ENCODE data around the gene WWOX. TPM values are rescaled to one million over a fixed set of nuclear protein-coding genes. Genes with fewer than 3 reads are reported as not detected.

Gene WWOX
- total and polyA plus RNA-seq, 2 experiments from 2014 or later, result 17.0 to 39.8 TPM

- DNase-seq (ENCODE audit: low spot score), result no peak
- Histone ChIP-seq H3K9me2 (replicated peaks; ENCODE audit: insufficient read depth) (no peaks in the 10 kb centered on the region), H3K27me3 (no peaks in the 10 kb centered on the region), H3K4me2 (no peak overlapping the region), H3K9me3 (ENCODE audit: low read depth) (no peaks in the 10 kb centered on the region), H3K36me3 (replicated peaks; ENCODE audit: insufficient read depth, low read depth) (no peaks in the 10 kb centered on the region), H3K27ac (no peak overlapping the region), H3K79me2 (no peaks in the 10 kb centered on the region), H3K4me3 (no peak overlapping the region), H2AFZ (no peak overlapping the region), H4K20me1 (ENCODE audit: insufficient read depth, poor library complexity, severe bottlenecking) (no peaks in the 10 kb centered on the region), H3K4me1 (ENCODE audit: insufficient read depth) (no peaks in the 10 kb centered on the region)
- WGBS (ENCODE audit: low lambda C conversion rate, missing lambda C conversion rate), result 87% methylated on average over 5 of the region's 5 CpGs
- no peak for TF ChIP-seq EZH2phosphoT487 (IDR thresholded peaks at IDR 0.05; ENCODE audit: low read depth, severe bottlenecking, unreplicated experiment)
- no peak for TF ChIP-seq CTCF (IDR thresholded peaks at IDR 0.05; ENCODE audit: poor library complexity)
- TF ChIP-seq EZH2 (IDR thresholded peaks at IDR 0.05; ENCODE audit: borderline replicate concordance), result no peak
These were observed 77.0 kb downstream of the WWOX start for GRCh38 chr16:78176435-78176834.

- H3K9me3 ChIP-seq (ENCODE audit: low read depth), result no peaks in the 10 kb centered on the region
- no peaks in the 10 kb centered on the region for H4K20me1 ChIP-seq (ENCODE audit: insufficient read depth, poor library complexity, severe bottlenecking)
- H3K4me3 ChIP-seq, result no peak overlapping the region
- no peaks in the 10 kb centered on the region for H3K36me3 ChIP-seq (replicated peaks; ENCODE audit: insufficient read depth, low read depth)
- no peak for TF ChIP-seq CTCF (IDR thresholded peaks at IDR 0.05; ENCODE audit: poor library complexity)
- TF ChIP-seq EZH2phosphoT487 (IDR thresholded peaks at IDR 0.05; ENCODE audit: low read depth, severe bottlenecking, unreplicated experiment), result no peak
- TF ChIP-seq EZH2 (IDR thresholded peaks at IDR 0.05; ENCODE audit: borderline replicate concordance), result no peak
- no peak overlapping the region for H3K27ac ChIP-seq
- H3K9me2 ChIP-seq (replicated peaks; ENCODE audit: insufficient read depth), result no peaks in the 10 kb centered on the region
- H3K79me2 ChIP-seq, result no peaks in the 10 kb centered on the region
- DNase-seq (ENCODE audit: low spot score), result no peak
- WGBS (ENCODE audit: low lambda C conversion rate, missing lambda C conversion rate), result 91% methylated on average over 5 of the region's 5 CpGs
- no peaks in the 10 kb centered on the region for H3K27me3 ChIP-seq
- H3K4me2 ChIP-seq, result no peak overlapping the region
- no peak overlapping the region for H2AFZ ChIP-seq
- no peaks in the 10 kb centered on the region for H3K4me1 ChIP-seq (ENCODE audit: insufficient read depth)
These were observed 77.8 kb downstream of the WWOX start for GRCh38 chr16:78177218-78177617.

DNA sequence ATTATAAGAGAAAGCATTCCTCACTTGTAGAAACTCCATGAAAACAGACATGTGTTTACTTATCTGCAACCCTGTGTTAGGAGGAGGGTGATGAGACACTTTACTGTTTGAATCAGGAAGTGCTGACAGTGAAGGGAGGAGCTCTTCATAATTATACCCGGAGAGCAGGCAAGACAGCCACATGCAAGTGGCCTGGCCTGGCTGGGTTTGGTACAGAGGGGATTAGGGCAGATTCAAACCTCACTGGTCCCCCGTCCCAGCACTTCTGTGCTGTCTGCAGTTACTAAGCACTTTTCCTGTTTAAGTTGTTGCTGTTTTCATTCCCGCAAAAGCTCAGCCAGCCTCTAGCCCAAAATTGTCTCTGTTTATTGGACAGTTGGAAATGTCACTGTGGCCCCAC lies 78.5 kb downstream of the WWOX start:
- Histone ChIP-seq H3K79me2 (no peaks in the 10 kb centered on the region), H3K9me3 (ENCODE audit: low read depth) (no peaks in the 10 kb centered on the region), H3K4me1 (ENCODE audit: insufficient read depth) (no peaks in the 10 kb centered on the region), H3K36me3 (replicated peaks; ENCODE audit: insufficient read depth, low read depth) (no peaks in the 10 kb centered on the region), H3K9me2 (replicated peaks; ENCODE audit: insufficient read depth) (no peaks in the 10 kb centered on the region), H3K4me3 (no peak overlapping the region), H3K27me3 (no peaks in the 10 kb centered on the region), H4K20me1 (ENCODE audit: insufficient read depth, poor library complexity, severe bottlenecking) (no peaks in the 10 kb centered on the region), H3K27ac (no peak overlapping the region), H2AFZ (no peak overlapping the region), H3K4me2 (no peak overlapping the region)
- 45% methylated on average over 3 of the region's 3 CpGs for WGBS (ENCODE audit: low lambda C conversion rate, missing lambda C conversion rate)
- peak; percentile 21 for DNase-seq (ENCODE audit: low spot score)
- TF ChIP-seq EZH2phosphoT487 (IDR thresholded peaks at IDR 0.05; ENCODE audit: low read depth, severe bottlenecking, unreplicated experiment) (no peak), EZH2 (IDR thresholded peaks at IDR 0.05; ENCODE audit: borderline replicate concordance) (no peak), CTCF (IDR thresholded peaks at IDR 0.05; ENCODE audit: poor library complexity) (no peak)

- Histone ChIP-seq H4K20me1 (ENCODE audit: insufficient read depth, poor library complexity, severe bottlenecking) (no peaks in the 10 kb centered on the region), H2AFZ (no peak overlapping the region), H3K27me3 (no peaks in the 10 kb centered on the region), H3K79me2 (no peaks in the 10 kb centered on the region), H3K4me3 (no peak overlapping the region), H3K27ac (no peak overlapping the region), H3K4me1 (ENCODE audit: insufficient read depth) (peaks cover 5% of the 10 kb centered on the region), H3K36me3 (replicated peaks; ENCODE audit: insufficient read depth, low read depth) (no peaks in the 10 kb centered on the region), H3K4me2 (no peak overlapping the region), H3K9me2 (replicated peaks; ENCODE audit: insufficient read depth) (no peaks in the 10 kb centered on the region), H3K9me3 (ENCODE audit: low read depth) (no peaks in the 10 kb centered on the region)
- TF ChIP-seq CTCF (IDR thresholded peaks at IDR 0.05; ENCODE audit: poor library complexity), result no peak
- no peak for TF ChIP-seq EZH2 (IDR thresholded peaks at IDR 0.05; ENCODE audit: borderline replicate concordance)
- WGBS (ENCODE audit: low lambda C conversion rate, missing lambda C conversion rate), result 71% methylated on average over 4 of the region's 4 CpGs
- DNase-seq (ENCODE audit: low spot score), result no peak
These were observed 80.2 kb downstream of the WWOX start for GRCh38 chr16:78179666-78180065.

Measured in hepatocyte (in vitro differentiated cells).